K562 (cell line): Measurements from ENCODE around the gene ADAT3. TPM values are rescaled to one million over a fixed set of nuclear protein-coding genes. Genes with fewer than 3 reads are reported as not detected.
A peak's percentile ranks its signal among the peaks of the same experiment; 100 is the strongest.

Experiments used
- ATAC-seq: fragments of 200-7000 bp; cut with Tn5 transposase; 3 replicates; pipeline ENCODE4 v1.9.1; 2020; ENCODE audit warnings: moderate library complexity
- BruUV-seq: library from RNA; stranded (reverse); fragments of 400-500 nt; replicated peaks from 2 replicates; lab custom pipeline; 2021; lab: Mats Ljungman, UMichigan
- CTCF ChIA-PET: fragments of 300-600 bp; formaldehyde crosslinking; extraction: SDS; loops from one replicate; lab custom pipeline; 2021; ENCODE audit warnings: low intra/inter-chr PET ratio; lab: Yijun Ruan, JAX
- POLR2A ChIA-PET: fragments of 300-600, 350-650 bp; sonication (Branson Sonifier 250); formaldehyde crosslinking; extraction: SDS; loops from one replicate; lab custom pipeline; 2021; ENCODE audit warnings: antibody characterized with exemption, inconsistent platforms; lab: Yijun Ruan, JAX
- DNase-seq, 4 experiments: peaks; one replicate each; pipeline versions ENCODE4 v3.0.0 to v3.0.0-alpha.2; 2011 to 2018; ENCODE audit warnings: low spot score in 3 of 4, mixed read lengths in 3 of 4; ENCODE audit errors: extremely low read depth in 1 of 4
- FAIRE-seq: peaks from 2 replicates; lab custom pipeline; 2011; peaks lifted over from hg19 to GRCh38; lab: Jason Lieb, UNC
- H2AFZ ChIP-seq: 2 replicates; pipeline ENCODE4 v1.6.0; 2011; ENCODE audit warnings: low read depth, low read length, control low read depth, inconsistent platforms
- H3K27ac ChIP-seq: fragments of 200-600 bp; 3 replicates; pipeline ENCODE4 v1.8.0; 2011; ENCODE audit warnings: low read depth, mild to moderate bottlenecking, control low read depth, inconsistent platforms, low read length, moderate library complexity, mixed read lengths; ENCODE audit errors: extremely low read depth
- H3K27me3 ChIP-seq, 2 experiments: fragments of 300-600 bp in 1 of 2; 2 replicates in 1 of 2; 3 replicates in 1 of 2; pipeline versions ENCODE4 v1.6.0 to v1.8.0; 2011; ENCODE audit warnings: inconsistent platforms in 2 of 2, low read length in 2 of 2, mild to moderate bottlenecking in 1 of 2, mixed read lengths in 1 of 2, moderate library complexity in 1 of 2; ENCODE audit not compliant: control insufficient read depth in 2 of 2, insufficient read depth in 2 of 2
- H3K36me3 ChIP-seq: fragments of 300-600 bp; 3 replicates; pipeline ENCODE4 v1.8.0; 2011; ENCODE audit warnings: mild to moderate bottlenecking, low read length, inconsistent platforms; ENCODE audit not compliant: control insufficient read depth, insufficient read depth
- H3K4me1 ChIP-seq, 2 experiments: fragments of 200-600 bp in 1 of 2; replicated peaks in 1 of 2; 2 replicates in 1 of 2; 3 replicates in 1 of 2; pipeline versions ENCODE4 v1.5.1 to v1.8.0; 2011; ENCODE audit warnings: inconsistent platforms in 2 of 2, low read length in 2 of 2, mild to moderate bottlenecking in 1 of 2, mixed read lengths in 1 of 2, moderate library complexity in 1 of 2; ENCODE audit not compliant: control insufficient read depth in 2 of 2, insufficient read depth in 2 of 2
- H3K4me2 ChIP-seq: 2 replicates; pipeline ENCODE4 v1.6.1; 2011; ENCODE audit warnings: low read length, control low read depth, inconsistent platforms, mixed read lengths; ENCODE audit not compliant: insufficient read depth
- H3K4me3 ChIP-seq: fragments of 200-600 bp; sonication (generic), shearing (Covaris generic); 2 replicates; pipeline ENCODE4 v1.5.1; 2016; ENCODE audit warnings: control low read depth, inconsistent platforms
- H3K79me2 ChIP-seq: fragments of 200-600 bp; 3 replicates; pipeline ENCODE4 v1.8.0; 2011; ENCODE audit warnings: low read length, inconsistent platforms; ENCODE audit not compliant: control insufficient read depth, insufficient read depth
- H3K9ac ChIP-seq, 2 experiments: 2 replicates each; pipeline versions ENCODE4 v1.6.0 to v1.6.1; 2011; ENCODE audit warnings: low read depth in 2 of 2, low read length in 2 of 2, control low read depth in 1 of 2, inconsistent platforms in 1 of 2, mild to moderate bottlenecking in 1 of 2, mixed read lengths in 1 of 2; ENCODE audit not compliant: insufficient read depth in 1 of 2
- H3K9me1 ChIP-seq: one replicate; pipeline ENCODE4 v1.6.0; 2011; ENCODE audit warnings: inconsistent platforms, mild to moderate bottlenecking, low read length, moderate library complexity; ENCODE audit not compliant: control insufficient read depth, insufficient read depth
- H3K9me3 ChIP-seq: replicated peaks from 2 replicates; pipeline ENCODE4 v1.5.1; 2011; ENCODE audit warnings: low read depth, low read length, inconsistent platforms; ENCODE audit not compliant: control insufficient read depth, insufficient read depth
- H4K20me1 ChIP-seq: replicated peaks from 2 replicates; pipeline ENCODE4 v1.6.1; 2011; ENCODE audit warnings: low read length, inconsistent platforms, mixed read lengths; ENCODE audit not compliant: control insufficient read depth, insufficient read depth
- ATF3 ChIP-seq, 2 experiments: fragments of 450-650 bp in 1 of 2; sonication (generic) in 1 of 2; formaldehyde crosslinking in 1 of 2; IDR thresholded peaks in 1 of 2; conservative IDR thresholded peaks in 1 of 2; 2 replicates each; pipeline versions ENCODE4 v1.6.1 to v1.8.1; 2016 to 2023; ENCODE audit warnings: mild to moderate bottlenecking in 2 of 2, moderate library complexity in 2 of 2, inconsistent platforms in 1 of 2, missing genetic modification reagents in 1 of 2
- HNRNPLL ChIP-seq: fragments of 200-400 bp; formaldehyde crosslinking; IDR thresholded peaks from 2 replicates; pipeline ENCODE4 v1.6.1; 2017; ENCODE audit warnings: low read length, low read depth, mild to moderate bottlenecking; ENCODE audit not compliant: poor library complexity, severe bottlenecking
- NEUROD1 ChIP-seq: fragments of 150-350 bp; IDR thresholded peaks from 2 replicates; pipeline ENCODE4 v1.6.1; 2014; ENCODE audit warnings: borderline replicate concordance, low read length, low read depth; ENCODE audit not compliant: partially characterized antibody
- RREB1 ChIP-seq: fragments of 250-450 bp; sonication (Bioruptor Pico); IDR thresholded peaks from 2 replicates; pipeline ENCODE4 v1.4.0; 2020
- ZBTB7A ChIP-seq: IDR thresholded peaks from 2 replicates; pipeline ENCODE4 v1.6.1; 2011; ENCODE audit warnings: low read depth, mild to moderate bottlenecking, low read length, moderate library complexity, borderline replicate concordance; ENCODE audit not compliant: control insufficient read depth
- ZFX ChIP-seq: sonication (generic); formaldehyde crosslinking; IDR thresholded peaks from 2 replicates; pipeline ENCODE4 v1.8.0; 2022; ENCODE audit warnings: mild to moderate bottlenecking, missing genetic modification reagents, moderate library complexity
- WGBS: fragments of 100-300 bp; shearing (Covaris generic); methylation state at CpG from one replicate; pipeline ENCODE4 v1.1.6; 2016; ENCODE audit warnings: low coverage, mixed read lengths; ENCODE audit not compliant: insufficient coverage; ENCODE audit errors: missing lambda C conversion rate; 5-methylcytosine and 5-hydroxymethylcytosine counted together
- in situ Hi-C: fragments of 300-500 bp; cut with MboI; formaldehyde crosslinking; loops from 4 replicates; pipeline ENCODE4 v1.15.0; 2018; ENCODE audit warnings: inconsistent platforms, mixed read lengths
- intact Hi-C: fragments of 100-400 bp; cut with micrococcal nuclease; formaldehyde crosslinking; loops from 2 replicates; pipeline ENCODE4 v1.14.2; 2022
- polyA plus RNA-seq, 8 experiments: library from polyadenylated mRNA; depleted of rRNA in 4 of 8; stranded (reverse) in 5 of 8; unstranded in 3 of 8; fragments of >200 nt; fragmentation: Nextera tagmentation in 2 of 8; fragmentation: Illumina TruSeq in 1 of 8; extraction: Ambion mirVana in 2 of 8; extraction: Trizol in 1 of 8; gene quantifications; 2 replicates each; pipeline versions ENCODE4 v1.2.1 to v1.2.3, GENCODE V29; 2011 to 2014; ENCODE audit warnings: inconsistent platforms in 1 of 8, missing spikeins in 1 of 8
- total RNA-seq, 7 experiments: library from RNA; depleted of rRNA in 6 of 7; stranded (reverse); fragments of >200 nt in 6 of 7; fragmentation: Illumina TruSeq in 2 of 7; extraction: Trizol in 2 of 7; gene quantifications; 2 replicates each; pipeline versions ENCODE4 v1.2.1 to v1.2.3, GENCODE V29; 2011 to 2021; ENCODE audit warnings: low replicate concordance in 1 of 7
- TF ChIP-seq, protein P1 (sequence below), 2 experiments: fragments of 450-650 bp; conservative IDR thresholded peaks; 2 replicates each; pipeline ENCODE4 v1.6.1; 2017; ENCODE audit warnings: mild to moderate bottlenecking in 2 of 2, moderate library complexity in 2 of 2

ADAT3 gene
- total and polyA plus RNA-seq, 9 of the 15 experiments (the other 6 are each of a cell fraction or from before 2014, with no cell fraction given) = 0.67 to 15.6 (median 7.8) TPM; not detected in 4

GRCh38 chr19:1862068-1862423 is 43.2 kb upstream of the ADAT3 start (continued):
- no peak for TF ChIP-seq ATF3 (IDR thresholded peaks at IDR 0.05)
- no peak for TF ChIP-seq ATF3 (CRISPR knock-in tag; conservative IDR thresholded peaks at IDR 0.05)
- peak; percentile 24; the same call in 1 of the 2 replicates for TF ChIP-seq ZBTB7A
- TF ChIP-seq ZFX (CRISPR knock-in tag) = peak; percentile 52
- TF ChIP-seq, protein P1, sequence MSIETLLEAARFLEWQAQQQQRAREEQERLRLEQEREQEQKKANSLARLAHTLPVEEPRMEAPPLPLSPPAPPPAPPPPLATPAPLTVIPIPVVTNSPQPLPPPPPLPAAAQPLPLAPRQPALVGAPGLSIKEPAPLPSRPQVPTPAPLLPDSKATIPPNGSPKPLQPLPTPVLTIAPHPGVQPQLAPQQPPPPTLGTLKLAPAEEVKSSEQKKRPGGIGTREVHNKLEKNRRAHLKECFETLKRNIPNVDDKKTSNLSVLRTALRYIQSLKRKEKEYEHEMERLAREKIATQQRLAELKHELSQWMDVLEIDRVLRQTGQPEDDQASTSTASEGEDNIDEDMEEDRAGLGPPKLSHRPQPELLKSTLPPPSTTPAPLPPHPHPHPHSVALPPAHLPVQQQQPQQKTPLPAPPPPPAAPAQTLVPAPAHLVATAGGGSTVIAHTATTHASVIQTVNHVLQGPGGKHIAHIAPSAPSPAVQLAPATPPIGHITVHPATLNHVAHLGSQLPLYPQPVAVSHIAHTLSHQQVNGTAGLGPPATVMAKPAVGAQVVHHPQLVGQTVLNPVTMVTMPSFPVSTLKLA (conservative IDR thresholded peaks at IDR 0.05) = peak in 1 of 2 experiments; percentile 34; a peak in 1 of 4 replicates

DNA sequence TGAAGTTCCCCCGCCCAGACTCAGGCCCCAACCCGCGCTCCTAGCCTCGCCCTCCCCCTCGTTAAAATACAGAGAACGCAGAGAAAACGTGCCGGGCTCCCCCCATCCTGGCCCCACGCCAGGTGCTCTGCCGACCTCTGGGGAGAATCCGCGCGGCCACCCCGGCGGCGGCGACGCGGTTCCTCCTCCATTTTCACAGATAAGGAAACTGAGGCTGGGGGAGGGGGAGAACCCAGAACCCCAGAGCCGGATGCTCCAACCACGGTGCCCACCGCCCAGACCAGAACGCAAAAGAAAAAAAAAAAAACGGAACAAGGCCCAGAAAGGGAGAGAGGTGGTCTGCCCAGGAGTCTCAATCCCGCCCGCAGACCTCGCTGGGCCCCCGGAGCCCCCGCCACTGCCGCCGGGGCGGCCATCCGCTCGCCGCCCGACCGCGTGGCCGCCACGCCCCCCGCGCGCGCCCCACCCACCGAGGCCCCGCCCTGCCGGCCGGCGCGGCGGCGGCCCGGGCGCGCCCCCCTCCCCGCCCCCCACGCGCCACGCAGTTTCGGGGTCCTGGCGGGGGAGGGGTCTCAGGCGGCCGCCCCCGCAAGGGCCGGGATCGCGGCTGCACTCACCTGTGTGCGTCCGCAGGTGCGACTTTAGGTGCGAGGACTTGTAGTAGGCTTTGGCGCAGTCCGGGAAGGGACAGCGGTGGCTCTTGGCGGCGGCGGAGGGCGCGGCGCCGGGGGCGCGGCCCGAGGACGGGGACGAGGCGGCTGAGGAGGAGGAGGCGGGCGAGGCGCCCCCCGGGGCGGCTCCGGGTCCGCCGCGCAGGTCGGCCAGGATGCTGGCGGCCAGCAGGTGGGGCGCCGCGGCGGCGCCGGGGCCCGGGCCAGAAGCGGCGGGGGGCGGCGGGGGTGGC is 42.5 kb upstream of the ADAT3 start:
- H3K9me1 ChIP-seq = peaks cover 5% of the 10 kb centered on the region
- intact Hi-C loops = loop anchor here (1.0 kb wide), 1 partner anchor 42 kb away; no protein-coding TSS in a partner anchor
- under 1% methylated on average over 52 of the region's 109 CpGs for WGBS
- H3K9me3 ChIP-seq = no peaks in the 10 kb centered on the region
- H2AFZ ChIP-seq = 0 out of 2 replicates have a peak overlapping the region, but pooled peaks have one; percentile 55
- H3K4me3 ChIP-seq = peak overlapping the region; percentile 95
- DNase-seq (peak; percentile 53 to 84 (median 66)), FAIRE-seq (no peak), ATAC-seq (no peak)
- no peaks in the 10 kb centered on the region; the same call in 2 of the 3 replicates for H3K36me3 ChIP-seq
- H3K4me2 ChIP-seq = peak overlapping the region; percentile 82
- POLR2A ChIA-PET = interaction anchor here (0.6 kb wide), 1 partner anchor 199 kb away, joined by 3 read pairs; no protein-coding TSS in a partner anchor
- BruUV-seq = no TSS peak
- in situ Hi-C loops = no loop called here
- peak overlapping the region; percentile 84 to 97 for H3K9ac ChIP-seq
- H3K4me1 ChIP-seq = peaks cover 40 to 77% of the 10 kb centered on the region in 2 experiments
- H3K79me2 ChIP-seq = peaks cover 62% of the 10 kb centered on the region
- peaks cover 28% of the 10 kb centered on the region for H4K20me1 ChIP-seq
- peak overlapping the region; percentile 85 for H3K27ac ChIP-seq
- H3K27me3 ChIP-seq = no peaks in the 10 kb centered on the region
- CTCF ChIA-PET = no interaction called here
- peak; percentile 7 for TF ChIP-seq HNRNPLL
- no peak for TF ChIP-seq NEUROD1
- no peak for TF ChIP-seq RREB1 (CRISPR knock-in tag)
